ENCODE measurements around the gene AACS. TPM values are rescaled to one million over a fixed set of nuclear protein-coding genes. Genes with fewer than 3 reads are reported as not detected.
"Not testable (repeated sequence)": the region's sequence is repeated elsewhere in the genome, so short reads cannot be mapped to it uniquely, and the experiment has no call there.

The AACS gene
- total and polyA plus RNA-seq, 9 donors: 22.3 to 36.6 (median 26.6) TPM

GRCh38 chr12:125070661-125071390 lies 5.6 kb downstream of the AACS start:
- 91% methylated on average over 6 of the region's 11 CpGs for WGBS (ENCODE audit: insufficient coverage)
- Histone ChIP-seq H3K9me3 (replicated peaks; ENCODE audit: control insufficient read depth, low read depth, low read length) (no peaks in the 10 kb centered on the region), H3K36me3 (ENCODE audit: control insufficient read depth, insufficient read depth, low read length) (peaks cover 12% of the 10 kb centered on the region), H3K27me3 (ENCODE audit: control insufficient read depth, insufficient read depth, low read length) (no peaks in the 10 kb centered on the region), H3K27ac (ENCODE audit: low read length) (peak overlapping the region; percentile 83), H3K4me1 (ENCODE audit: control insufficient read depth, insufficient read depth, low read length) (peaks cover 46% of the 10 kb centered on the region), H3K4me3 (ENCODE audit: low read length) (no peak overlapping the region)
- DNase-seq: no peak

- DNase-seq: no peak
- H3K27me3 ChIP-seq (ENCODE audit: control insufficient read depth, insufficient read depth, low read length): no peaks in the 10 kb centered on the region
- H3K27ac ChIP-seq (ENCODE audit: low read length): no peak overlapping the region
- 90% methylated on average over 9 of the region's 12 CpGs for WGBS (ENCODE audit: insufficient coverage)
- H3K9me3 ChIP-seq (replicated peaks; ENCODE audit: control insufficient read depth, low read depth, low read length): no peaks in the 10 kb centered on the region
- peaks cover 42% of the 10 kb centered on the region for H3K4me1 ChIP-seq (ENCODE audit: control insufficient read depth, insufficient read depth, low read length)
- peaks cover 18% of the 10 kb centered on the region for H3K36me3 ChIP-seq (ENCODE audit: control insufficient read depth, insufficient read depth, low read length)
- H3K4me3 ChIP-seq (ENCODE audit: low read length): no peak overlapping the region
Measured at GRCh38 chr12:125071456-125071855, 6.2 kb downstream of the AACS start.

GRCh38 chr12:125072496-125072895 lies 7.3 kb downstream of the AACS start:
- 67% methylated on average over 2 of the region's 2 CpGs for WGBS (ENCODE audit: insufficient coverage)
- peaks cover 19% of the 10 kb centered on the region for H3K36me3 ChIP-seq (ENCODE audit: control insufficient read depth, insufficient read depth, low read length)
- H3K27ac ChIP-seq (ENCODE audit: low read length): no peak overlapping the region

GRCh38 chr12:125074294-125074693 lies 9.1 kb downstream of the AACS start:
- H3K27ac ChIP-seq (ENCODE audit: low read length); H3K4me3 ChIP-seq (ENCODE audit: low read length); H3K9me3 ChIP-seq (replicated peaks; ENCODE audit: control insufficient read depth, low read depth, low read length); DNase-seq; H3K27me3 ChIP-seq (ENCODE audit: control insufficient read depth, insufficient read depth, low read length): not testable (repeated sequence)
- no CpG with 5 or more reads among the region's 2 CpGs for WGBS (ENCODE audit: insufficient coverage)
- Histone ChIP-seq H3K4me1 (ENCODE audit: control insufficient read depth, insufficient read depth, low read length) (peaks cover 17% of the 10 kb centered on the region), H3K36me3 (ENCODE audit: control insufficient read depth, insufficient read depth, low read length) (peaks cover 24% of the 10 kb centered on the region)

More at GRCh38 chr12:125072496-125072895, 7.3 kb downstream of the AACS start:
- Histone ChIP-seq H3K4me1 (ENCODE audit: control insufficient read depth, insufficient read depth, low read length) (peaks cover 33% of the 10 kb centered on the region), H3K27me3 (ENCODE audit: control insufficient read depth, insufficient read depth, low read length) (no peaks in the 10 kb centered on the region), H3K9me3 (replicated peaks; ENCODE audit: control insufficient read depth, low read depth, low read length) (no peaks in the 10 kb centered on the region), H3K4me3 (ENCODE audit: low read length) (no peak overlapping the region)
- DNase-seq: no peak

GRCh38 chr12:125076103-125076502 lies 10.9 kb downstream of the AACS start:
- DNase-seq: no peak
- 100% methylated on average over 2 of the region's 6 CpGs for WGBS (ENCODE audit: insufficient coverage)
- H3K4me3 ChIP-seq (ENCODE audit: low read length): no peak overlapping the region

GRCh38 chr12:125079084-125079483 lies 13.8 kb downstream of the AACS start:
- H3K4me1 ChIP-seq (ENCODE audit: control insufficient read depth, insufficient read depth, low read length): peaks cover 4% of the 10 kb centered on the region
- peaks cover 39% of the 10 kb centered on the region for H3K36me3 ChIP-seq (ENCODE audit: control insufficient read depth, insufficient read depth, low read length)
- no peak overlapping the region for H3K4me3 ChIP-seq (ENCODE audit: low read length)
- WGBS (ENCODE audit: insufficient coverage): 88% methylated on average over 10 of the region's 10 CpGs
- no peak overlapping the region for H3K27ac ChIP-seq (ENCODE audit: low read length)
- H3K9me3 ChIP-seq (replicated peaks; ENCODE audit: control insufficient read depth, low read depth, low read length): no peaks in the 10 kb centered on the region
- no peaks in the 10 kb centered on the region for H3K27me3 ChIP-seq (ENCODE audit: control insufficient read depth, insufficient read depth, low read length)
- DNase-seq: no peak

More at GRCh38 chr12:125076103-125076502, 10.9 kb downstream of the AACS start:
- Histone ChIP-seq H3K9me3 (replicated peaks; ENCODE audit: control insufficient read depth, low read depth, low read length) (no peaks in the 10 kb centered on the region), H3K36me3 (ENCODE audit: control insufficient read depth, insufficient read depth, low read length) (peaks cover 35% of the 10 kb centered on the region), H3K4me1 (ENCODE audit: control insufficient read depth, insufficient read depth, low read length) (peaks cover under 1% of the 10 kb centered on the region), H3K27ac (ENCODE audit: low read length) (no peak overlapping the region), H3K27me3 (ENCODE audit: control insufficient read depth, insufficient read depth, low read length) (no peaks in the 10 kb centered on the region)

- peak overlapping the region; percentile 67 for H3K27ac ChIP-seq (ENCODE audit: low read length)
- 83% methylated on average over 5 of the region's 15 CpGs for WGBS (ENCODE audit: insufficient coverage)
- H3K4me3 ChIP-seq (ENCODE audit: low read length): no peak overlapping the region
- peaks cover 4% of the 10 kb centered on the region for H3K4me1 ChIP-seq (ENCODE audit: control insufficient read depth, insufficient read depth, low read length)
- DNase-seq: peak; percentile 67
- H3K27me3 ChIP-seq (ENCODE audit: control insufficient read depth, insufficient read depth, low read length): no peaks in the 10 kb centered on the region
- peaks cover 43% of the 10 kb centered on the region for H3K36me3 ChIP-seq (ENCODE audit: control insufficient read depth, insufficient read depth, low read length)
- H3K9me3 ChIP-seq (replicated peaks; ENCODE audit: control insufficient read depth, low read depth, low read length): no peaks in the 10 kb centered on the region
Measured at GRCh38 chr12:125079648-125080645, 14.7 kb downstream of the AACS start.

GRCh38 chr12:125081427-125081826 lies 16.2 kb downstream of the AACS start:
- H3K9me3 ChIP-seq (replicated peaks; ENCODE audit: control insufficient read depth, low read depth, low read length): no peaks in the 10 kb centered on the region
- 73% methylated on average over 11 of the region's 11 CpGs for WGBS (ENCODE audit: insufficient coverage)
- peaks cover 4% of the 10 kb centered on the region for H3K4me1 ChIP-seq (ENCODE audit: control insufficient read depth, insufficient read depth, low read length)
- no peak for DNase-seq
- peak overlapping the region; percentile 15 for H3K27ac ChIP-seq (ENCODE audit: low read length)
- H3K4me3 ChIP-seq (ENCODE audit: low read length): no peak overlapping the region
- peaks cover 48% of the 10 kb centered on the region for H3K36me3 ChIP-seq (ENCODE audit: control insufficient read depth, insufficient read depth, low read length)
- no peaks in the 10 kb centered on the region for H3K27me3 ChIP-seq (ENCODE audit: control insufficient read depth, insufficient read depth, low read length)

- WGBS (ENCODE audit: insufficient coverage): 85% methylated on average over 5 of the region's 6 CpGs
- Histone ChIP-seq H3K4me1 (ENCODE audit: control insufficient read depth, insufficient read depth, low read length) (peaks cover 4% of the 10 kb centered on the region), H3K4me3 (ENCODE audit: low read length) (no peak overlapping the region), H3K36me3 (ENCODE audit: control insufficient read depth, insufficient read depth, low read length) (peaks cover 51% of the 10 kb centered on the region), H3K9me3 (replicated peaks; ENCODE audit: control insufficient read depth, low read depth, low read length) (no peaks in the 10 kb centered on the region), H3K27me3 (ENCODE audit: control insufficient read depth, insufficient read depth, low read length) (no peaks in the 10 kb centered on the region), H3K27ac (ENCODE audit: low read length) (no peak overlapping the region)
- DNase-seq: no peak
Measured at GRCh38 chr12:125083072-125083471, 17.8 kb downstream of the AACS start.

GRCh38 chr12:125088199-125088598 lies 23.0 kb downstream of the AACS start:
- H3K27me3 ChIP-seq (ENCODE audit: control insufficient read depth, insufficient read depth, low read length); H3K4me3 ChIP-seq (ENCODE audit: low read length); H3K27ac ChIP-seq (ENCODE audit: low read length); DNase-seq; H3K9me3 ChIP-seq (replicated peaks; ENCODE audit: control insufficient read depth, low read depth, low read length): not testable (repeated sequence)
- Histone ChIP-seq H3K36me3 (ENCODE audit: control insufficient read depth, insufficient read depth, low read length) (peaks cover 66% of the 10 kb centered on the region), H3K4me1 (ENCODE audit: control insufficient read depth, insufficient read depth, low read length) (peaks cover 15% of the 10 kb centered on the region)
- WGBS (ENCODE audit: insufficient coverage): 100% methylated on average over 1 of the region's 6 CpGs

All from muscle of leg (tissue), 11 donors.